ENCODE data around the gene S100B. TPM values are rescaled to one million over a fixed set of nuclear protein-coding genes. Genes with fewer than 3 reads are reported as not detected.

Gene S100B
- total and polyA plus RNA-seq, 9 of the 15 experiments (the other 6 are each of a cell fraction or from before 2014, with no cell fraction given) = not detected

DNA sequence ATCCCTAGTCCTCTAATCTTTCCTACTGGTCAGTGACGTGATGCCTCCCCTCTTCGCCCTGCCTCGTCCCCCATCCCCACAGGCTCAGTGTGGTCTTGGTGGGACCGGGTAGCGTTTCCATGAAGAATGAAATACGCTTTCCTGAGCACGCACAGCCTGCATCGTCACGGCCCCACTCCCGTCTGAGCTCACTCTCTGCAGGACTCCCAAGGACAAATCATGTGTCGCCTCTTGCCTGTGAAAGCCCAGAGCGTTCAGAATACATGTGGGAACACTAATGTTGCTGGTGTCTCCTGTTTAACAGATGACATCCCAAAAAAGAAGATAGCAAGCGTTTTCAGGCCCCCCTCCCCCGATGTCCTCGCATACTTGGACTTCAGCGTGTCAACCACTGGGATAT is 49.2 kb downstream of the S100B start (continued):
- no peak for TF ChIP-seq RAD21 (CRISPR knock-in tag; conservative IDR thresholded peaks at IDR 0.05 in 1 of 2, IDR thresholded peaks at IDR 0.05 in 1 of 2)

DNA sequence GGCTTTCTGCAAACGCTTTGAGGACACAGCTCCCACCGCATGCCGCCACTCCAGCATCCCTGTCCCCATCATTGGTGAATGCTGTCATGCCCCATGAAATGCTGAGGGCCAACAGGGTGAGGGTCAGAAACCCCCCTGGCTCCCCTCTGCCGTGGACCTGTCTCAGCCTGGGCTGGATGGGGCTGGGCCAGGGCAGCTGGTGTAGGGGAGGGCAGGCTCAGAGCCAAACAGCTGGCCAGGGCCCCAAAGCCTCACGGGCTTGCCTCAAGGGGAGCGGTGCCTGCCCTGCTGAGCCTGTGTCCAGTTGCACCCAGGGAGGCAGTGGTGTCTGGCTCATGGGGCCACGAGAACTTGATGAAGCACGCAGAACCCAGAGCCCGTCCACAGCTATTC is 49.7 kb downstream of the S100B start:
- TF ChIP-seq TARDBP (IDR thresholded peaks at IDR 0.05) (no peak), POLR2G (IDR thresholded peaks at IDR 0.05; ENCODE audit: low read depth, low read length) (peak; percentile 40; the same call in 1 of the 2 replicates), ELF2 (CRISPR knock-in tag; IDR thresholded peaks at IDR 0.05) (no peak), RFX7 (CRISPR knock-in tag; IDR thresholded peaks at IDR 0.05) (no peak)
- ChIA-PET POLR2A (interaction anchor here (1.0 kb wide), 1 partner anchor 232 kb away, joined by 3 read pairs; no protein-coding TSS in a partner anchor), CTCF (ENCODE audit: low intra/inter-chr PET ratio) (no interaction called here)
- Histone ChIP-seq H4K20me1 (replicated peaks; ENCODE audit: control insufficient read depth, insufficient read depth, low read length) (no peaks in the 10 kb centered on the region), H3K79me2 (ENCODE audit: control insufficient read depth, insufficient read depth, low read length) (no peaks in the 10 kb centered on the region), H3K9me3 (replicated peaks; ENCODE audit: control insufficient read depth, insufficient read depth, low read depth, low read length) (no peaks in the 10 kb centered on the region), H3K4me1 (replicated peaks in 1 of 2; ENCODE audit: control insufficient read depth in 2 of 2, insufficient read depth in 2 of 2, low read length in 2 of 2) (peaks cover 0 to 24% of the 10 kb centered on the region in 2 experiments; a peak in 2 of 5 replicates), H2AFZ (ENCODE audit: low read depth, low read length) (no peak overlapping the region), H3K36me3 (ENCODE audit: control insufficient read depth, insufficient read depth, low read length) (peaks cover 51% of the 10 kb centered on the region; the same call in 2 of the 3 replicates), H3K27ac (ENCODE audit: extremely low read depth, low read depth, low read length) (no peak overlapping the region), H3K4me2 (ENCODE audit: insufficient read depth, low read length) (no peak overlapping the region), H3K4me3 (no peak overlapping the region), H3K9me1 (ENCODE audit: control insufficient read depth, insufficient read depth, low read length) (no peaks in the 10 kb centered on the region), H3K27me3 (ENCODE audit: control insufficient read depth in 2 of 2, insufficient read depth in 2 of 2, low read length in 2 of 2) (no peaks in the 10 kb centered on the region), H3K9ac (ENCODE audit: insufficient read depth in 1 of 2, low read depth in 2 of 2, low read length in 2 of 2) (peak overlapping the region in 1 of 2 experiments; percentile 19; a peak in 1 of 4 replicates)
- BruUV-seq (replicated peaks) = no TSS peak
- intact Hi-C loops (cut with micrococcal nuclease) = no loop called here
- ATAC-seq = no peak
- DNase-seq (ENCODE audit: extremely low read depth in 1 of 4, low spot score in 3 of 4) = no peak
- WGBS (ENCODE audit: insufficient coverage, low coverage, missing lambda C conversion rate) = 92% methylated on average over 9 of the region's 9 CpGs
- FAIRE-seq = no peak
- in situ Hi-C loops (cut with MboI) = no loop called here

All from K562 (cell line).